Measurements from ENCODE around the gene CCDC190.
"Not testable (repeated sequence)": the region's sequence is repeated elsewhere in the genome, so short reads cannot be mapped to it uniquely, and the experiment has no call there.

CCDC190 gene

GRCh38 chr1:162876751-162877150 lies 15.8 kb upstream of the CCDC190 start:
- no peak for DNase-seq

GRCh38 chr1:162873671-162874666 lies 13.0 kb upstream of the CCDC190 start:
- DNase-seq = no peak

- DNase-seq = no peak
Observed at GRCh38 chr1:162872981-162873380, 12.0 kb upstream of the CCDC190 start.

- DNase-seq = not testable (repeated sequence)
Observed at GRCh38 chr1:162871417-162871816, 10.4 kb upstream of the CCDC190 start.

GRCh38 chr1:162868972-162869371 lies 8.0 kb upstream of the CCDC190 start:
- no peak for DNase-seq

GRCh38 chr1:162861625-162862024 lies 650 bp upstream of the CCDC190 start:
- DNase-seq = no peak

GRCh38 chr1:162859191-162859590 lies 1.8 kb downstream of the CCDC190 start:
- DNase-seq = no peak

GRCh38 chr1:162857850-162858249 lies 3.1 kb downstream of the CCDC190 start:
- no peak for DNase-seq

GRCh38 chr1:162856260-162856659 lies 4.7 kb downstream of the CCDC190 start:
- no peak for DNase-seq

- no peak for DNase-seq
Observed at GRCh38 chr1:162855461-162856150, 5.4 kb downstream of the CCDC190 start.

- DNase-seq = peak; percentile 31
Observed at GRCh38 chr1:162854245-162854882, 6.6 kb downstream of the CCDC190 start.

- DNase-seq = no peak
Observed at GRCh38 chr1:162851341-162851740, 9.6 kb downstream of the CCDC190 start.

- DNase-seq = no peak
Observed at GRCh38 chr1:162849711-162850110, 11.3 kb downstream of the CCDC190 start.

GRCh38 chr1:162847839-162848453 lies 13.0 kb downstream of the CCDC190 start:
- DNase-seq = peak; percentile 82

GRCh38 chr1:162846256-162847212 lies 14.4 kb downstream of the CCDC190 start:
- DNase-seq = no peak

GRCh38 chr1:162844153-162844552 lies 16.8 kb downstream of the CCDC190 start:
- DNase-seq = no peak

- no peak for DNase-seq
Observed at GRCh38 chr1:162840250-162840839, 20.6 kb downstream of the CCDC190 start.

- no peak for DNase-seq
Observed at GRCh38 chr1:162838863-162839262, 22.1 kb downstream of the CCDC190 start.

GRCh38 chr1:162835157-162835899 lies 25.6 kb downstream of the CCDC190 start:
- DNase-seq = no peak

GRCh38 chr1:162832470-162832869 lies 28.5 kb downstream of the CCDC190 start:
- no peak for DNase-seq

- DNase-seq = no peak
Observed at GRCh38 chr1:162829268-162829667, 31.7 kb downstream of the CCDC190 start.
